NCI-H446 treated with DMSO at 0.1 percent for 48 hours (cell line): ENCODE data around the gene IRAK2.

Source experiments
- DNase-seq: peaks from one replicate; lab custom pipeline; 2025; lab: John Stamatoyannopoulos, UW

Gene IRAK2

GRCh38 chr3:10284496-10284895 lies 119.8 kb downstream of the IRAK2 start:
- DNase-seq, result no peak

- DNase-seq, result no peak
Measured at GRCh38 chr3:10285272-10286132, 120.8 kb downstream of the IRAK2 start.

- DNase-seq, result no peak
Measured at GRCh38 chr3:10286133-10286524, 121.4 kb downstream of the IRAK2 start.

GRCh38 chr3:10286596-10287295 lies 122.0 kb downstream of the IRAK2 start:
- no peak for DNase-seq

GRCh38 chr3:10287936-10288574 lies 123.3 kb downstream of the IRAK2 start:
- no peak for DNase-seq

GRCh38 chr3:10288575-10288960 lies 123.8 kb downstream of the IRAK2 start:
- DNase-seq, result no peak

DNA sequence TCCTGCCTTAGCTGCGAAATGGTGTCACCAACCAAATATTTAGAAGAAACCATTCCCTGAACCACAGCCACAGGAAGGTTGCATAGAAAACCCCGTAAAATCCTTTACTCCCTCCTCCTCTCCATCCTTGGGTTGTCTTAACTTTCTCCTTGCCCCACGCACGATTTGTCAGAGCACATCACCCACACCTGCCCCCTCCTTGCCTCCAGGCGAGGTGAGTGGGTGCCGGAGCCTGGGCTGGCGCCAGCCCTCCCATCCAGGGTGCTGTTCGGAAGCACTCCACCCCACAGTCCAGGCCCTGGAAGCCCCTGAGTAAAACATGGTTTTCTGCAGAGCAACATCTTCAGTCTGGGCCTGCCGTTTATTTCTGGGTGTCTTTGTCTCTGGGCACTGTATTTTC lies 124.4 kb downstream of the IRAK2 start:
- no peak for DNase-seq

- no peak for DNase-seq
Measured at GRCh38 chr3:10289787-10290355, 125.2 kb downstream of the IRAK2 start.

GRCh38 chr3:10290481-10291176 lies 125.9 kb downstream of the IRAK2 start:
- no peak for DNase-seq

GRCh38 chr3:10291641-10292040 lies 126.9 kb downstream of the IRAK2 start:
- no peak for DNase-seq

DNA sequence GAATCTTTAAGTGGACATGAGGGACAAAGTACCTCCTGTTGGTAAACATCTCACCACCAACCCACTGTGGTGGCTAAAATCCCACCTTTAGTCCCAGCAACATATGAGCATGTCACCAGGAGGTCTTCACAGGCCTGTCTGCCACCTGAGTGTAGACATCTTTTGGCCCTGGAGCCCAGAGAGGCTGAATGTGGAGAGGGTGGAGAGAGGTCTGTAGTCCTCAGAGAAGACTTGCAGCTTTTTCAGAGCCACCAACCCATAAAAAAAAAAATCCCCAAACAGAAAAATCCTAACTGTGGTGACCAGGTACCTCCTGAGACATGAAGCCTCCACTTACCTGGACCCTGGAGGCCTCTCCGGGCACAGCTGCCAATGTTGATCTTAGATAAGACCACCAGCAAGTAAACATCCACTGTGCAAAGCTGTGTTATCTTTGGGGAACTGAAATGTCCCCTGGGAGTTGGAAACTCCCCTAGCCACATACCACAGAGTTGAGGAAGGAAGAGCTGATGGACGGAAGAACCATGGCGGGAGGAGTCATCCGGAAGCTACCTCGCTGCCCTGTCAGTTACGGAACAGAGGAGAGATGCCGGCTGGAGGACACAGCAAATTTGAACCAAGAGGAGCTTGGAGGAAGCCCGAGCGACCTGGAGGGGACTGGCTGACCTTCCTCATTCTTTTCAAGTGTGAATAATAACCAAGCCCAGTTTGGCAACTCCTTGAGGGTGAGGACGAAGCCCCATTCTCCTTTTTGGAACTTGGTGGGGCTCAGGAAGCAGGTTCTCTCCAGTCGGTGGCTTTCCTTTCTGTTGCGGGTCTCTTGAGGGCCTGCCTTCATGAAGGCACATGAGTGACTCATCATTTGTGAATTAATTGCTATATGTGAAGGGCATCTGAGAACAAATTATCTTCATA lies 128.0 kb downstream of the IRAK2 start, which contains the start of gene GHRL:
Gene GHRL, minus strand, starts transcription at position 443 of the 915 bp plus-strand sequence. CDS start 2,767 bp downstream, outside the sequence.
- no peak for DNase-seq
